HG03520 (cell line): Measurements from ENCODE around the gene SKA3.

Source experiments
- ATAC-seq: cut with Tn5 transposase; IDR thresholded peaks from one replicate; pipeline ENCODE4 v1.9.1; 2021; ENCODE audit warnings: mild to moderate bottlenecking, moderate library complexity; ENCODE audit not compliant: unreplicated experiment

SKA3 gene

DNA sequence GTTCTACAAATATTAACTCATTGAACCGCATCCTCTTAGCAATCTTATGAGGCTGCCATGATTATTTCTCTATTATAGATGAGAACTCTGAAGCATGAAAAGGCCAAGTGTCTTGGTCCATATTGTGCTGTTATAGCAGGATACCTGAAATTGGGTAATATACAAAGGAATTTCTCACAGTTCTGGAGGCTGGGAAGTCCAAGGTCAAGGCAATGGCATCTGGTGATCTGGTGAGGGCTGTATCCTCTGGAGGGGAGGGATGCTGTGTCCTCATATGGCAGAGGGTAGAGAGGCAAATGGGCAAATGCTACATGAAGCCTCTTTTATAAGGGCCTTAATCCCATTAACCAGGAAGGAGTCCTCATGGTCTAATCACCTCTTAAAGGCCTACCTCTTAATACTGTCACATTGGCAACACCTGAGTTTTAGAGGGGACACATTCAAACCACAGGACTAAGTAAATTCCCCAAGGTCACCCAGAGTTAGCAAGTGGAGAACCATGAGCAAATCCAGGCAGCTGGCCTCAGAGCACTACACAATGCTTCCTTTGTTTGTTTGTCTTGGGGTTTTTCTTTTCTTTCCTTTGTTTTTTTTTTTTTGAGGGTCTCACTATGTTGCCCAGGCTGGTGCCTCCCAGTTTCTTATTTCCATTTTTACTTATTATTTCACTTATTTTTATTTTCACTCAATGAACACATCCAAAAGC, 59.1 kb downstream of the SKA3 start:
- ATAC-seq, result no peak

GRCh38 chr13:21116141-21116540, 60.2 kb downstream of the SKA3 start:
- ATAC-seq, result no peak

GRCh38 chr13:21115231-21115630, 61.1 kb downstream of the SKA3 start:
- ATAC-seq, result no peak

DNA sequence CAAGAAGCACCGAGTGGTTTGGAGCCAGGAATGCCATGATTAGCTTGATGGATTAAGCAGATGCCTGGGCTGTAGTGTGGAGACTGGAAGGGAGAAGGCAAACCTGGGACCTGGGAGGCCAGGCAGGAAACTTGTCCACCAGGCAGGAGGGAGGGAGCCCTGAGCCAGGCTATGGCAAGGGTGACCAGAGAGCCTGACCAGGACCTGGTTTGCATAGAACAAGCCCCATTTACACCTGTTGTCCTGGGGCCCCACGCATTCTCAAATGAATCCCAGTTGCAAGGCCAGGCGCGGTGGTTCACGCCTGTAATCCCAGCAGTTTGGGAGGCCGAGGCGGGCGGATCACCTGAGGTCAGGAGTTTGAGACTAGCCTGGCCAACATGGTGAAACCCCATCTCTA, 64.8 kb downstream of the SKA3 start:
- no peak for ATAC-seq

DNA sequence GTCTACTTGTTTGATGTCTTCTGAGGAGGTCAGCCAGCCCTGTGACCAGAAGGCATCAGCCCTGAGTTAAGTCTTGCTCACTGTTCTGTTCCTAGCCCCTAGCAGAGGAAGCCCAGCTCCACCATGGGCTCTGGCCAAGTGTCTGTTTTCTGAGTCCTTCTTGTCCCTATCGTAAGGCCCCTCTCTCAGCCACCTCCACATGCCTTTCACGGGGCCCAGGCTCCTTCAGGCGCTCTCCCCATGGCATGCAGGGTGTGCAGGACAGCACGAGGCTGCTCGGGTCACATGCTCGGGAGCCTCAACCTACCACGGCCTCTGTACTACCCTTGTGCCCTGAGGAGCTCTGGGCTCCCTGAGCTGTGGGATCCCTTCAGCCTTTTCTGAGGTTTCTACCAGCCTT, 67.2 kb downstream of the SKA3 start:
- no peak for ATAC-seq

- no peak for ATAC-seq
Measured at GRCh38 chr13:21106089-21106488, 70.3 kb downstream of the SKA3 start.

GRCh38 chr13:21104199-21105019, 71.9 kb downstream of the SKA3 start:
- no peak for ATAC-seq
